ENCODE data around the gene C1R. TPM values are rescaled to one million over a fixed set of nuclear protein-coding genes. Genes with fewer than 3 reads are reported as not detected.

The C1R gene
- total RNA-seq, 4 donors from 2014 or later, result 47.5 to 97.8 (median 74.9) TPM

GRCh38 chr12:7069386-7069785, 22.9 kb downstream of the C1R start:
- no peaks in the 10 kb centered on the region for H3K27me3 ChIP-seq
- H3K4me3 ChIP-seq, result no peak overlapping the region
- peaks cover 0 to 11% of the 10 kb centered on the region in 2 donors for H3K36me3 ChIP-seq
- peaks cover 20 to 31% of the 10 kb centered on the region in 2 donors for H3K4me1 ChIP-seq
- intact Hi-C loops (cut with DNase I; ENCODE audit: low total_unique reads) (loop anchor here (2.0 kb wide), 1 partner anchor 39 kb away; the partner anchor contains the start of gene C1RL), in situ Hi-C loops (cut with MboI; ENCODE audit: low sequenced_read_pairs in 4 of 4) (no loop called here)
- no peak for TF ChIP-seq POLR2A (IDR thresholded peaks at IDR 0.05)
- TF ChIP-seq CTCF (IDR thresholded peaks at IDR 0.05 in 4 of 5, conservative IDR thresholded peaks at IDR 0.05 in 1 of 5), result no peak
- H3K9me3 ChIP-seq, result no peaks in the 10 kb centered on the region
- peak overlapping the region; percentile 80 to 85 (median 83) for H3K27ac ChIP-seq
- DNase-seq, result no peak
- no peak for ATAC-seq

- intact Hi-C loops (cut with DNase I; ENCODE audit: low total_unique reads) (loop anchor here (2.0 kb wide), 1 partner anchor 40 kb away; the partner anchor contains the start of gene C1RL), in situ Hi-C loops (cut with MboI; ENCODE audit: low sequenced_read_pairs in 4 of 4) (no loop called here)
- TF ChIP-seq POLR2A (IDR thresholded peaks at IDR 0.05) (no peak), CTCF (IDR thresholded peaks at IDR 0.05 in 4 of 5, conservative IDR thresholded peaks at IDR 0.05 in 1 of 5) (no peak)
- Histone ChIP-seq H3K27ac (peak overlapping the region; percentile 80 to 85 (median 83)), H3K36me3 (peaks cover 0 to 11% of the 10 kb centered on the region in 2 donors), H3K27me3 (no peaks in the 10 kb centered on the region), H3K4me3 (no peak overlapping the region), H3K9me3 (no peaks in the 10 kb centered on the region), H3K4me1 (peaks cover 20 to 31% of the 10 kb centered on the region in 2 donors)
- peak; percentile 6 to 9 for ATAC-seq
- no peak for DNase-seq
Measured at GRCh38 chr12:7068994-7069346, 23.3 kb downstream of the C1R start.

GRCh38 chr12:7068240-7068993, 23.8 kb downstream of the C1R start:
- Histone ChIP-seq H3K27ac (peak overlapping the region; percentile 80 to 85 (median 83)), H3K27me3 (no peaks in the 10 kb centered on the region), H3K4me3 (no peak overlapping the region), H3K9me3 (no peaks in the 10 kb centered on the region), H3K36me3 (peaks cover 0 to 11% of the 10 kb centered on the region in 2 donors), H3K4me1 (peaks cover 20 to 31% of the 10 kb centered on the region in 2 donors)
- ATAC-seq (peak; percentile 97 to 98), DNase-seq (peak; percentile 85 to 90)
- in situ Hi-C loops (cut with MboI; ENCODE audit: low sequenced_read_pairs in 4 of 4), result no loop called here
- intact Hi-C loops (cut with DNase I; ENCODE audit: low total_unique reads), result loop anchor here (2.0 kb wide), 1 partner anchor 40 kb away; the partner anchor contains the start of gene C1RL
- TF ChIP-seq POLR2A (IDR thresholded peaks at IDR 0.05) (no peak), CTCF (IDR thresholded peaks at IDR 0.05 in 4 of 5, conservative IDR thresholded peaks at IDR 0.05 in 1 of 5) (no peak)

GRCh38 chr12:7067096-7067495, 25.1 kb downstream of the C1R start:
- H3K4me1 ChIP-seq, result peaks cover 20 to 37% of the 10 kb centered on the region in 2 donors
- H3K9me3 ChIP-seq, result no peaks in the 10 kb centered on the region
- no peak overlapping the region for H3K4me3 ChIP-seq
- TF ChIP-seq CTCF (IDR thresholded peaks at IDR 0.05 in 4 of 5, conservative IDR thresholded peaks at IDR 0.05 in 1 of 5), result no peak
- peak overlapping the region; percentile 80 to 85 (median 83) for H3K27ac ChIP-seq
- intact Hi-C loops (cut with DNase I; ENCODE audit: low total_unique reads) (no loop called here), in situ Hi-C loops (cut with MboI; ENCODE audit: low sequenced_read_pairs in 4 of 4) (no loop called here)
- peaks cover 0 to 11% of the 10 kb centered on the region in 2 donors for H3K36me3 ChIP-seq
- no peaks in the 10 kb centered on the region for H3K27me3 ChIP-seq
- ATAC-seq (no peak), DNase-seq (no peak)

Data from gastrocnemius medialis (tissue), 4 donors.